ENCODE results near the gene GDI2. TPM values are rescaled to one million over a fixed set of nuclear protein-coding genes. Genes with fewer than 3 reads are reported as not detected.

GDI2 gene
- total and polyA plus RNA-seq, 2 of the 13 experiments (the other 11 are each of a cell fraction or from before 2014, with no cell fraction given): 153 to 477 TPM

DNA sequence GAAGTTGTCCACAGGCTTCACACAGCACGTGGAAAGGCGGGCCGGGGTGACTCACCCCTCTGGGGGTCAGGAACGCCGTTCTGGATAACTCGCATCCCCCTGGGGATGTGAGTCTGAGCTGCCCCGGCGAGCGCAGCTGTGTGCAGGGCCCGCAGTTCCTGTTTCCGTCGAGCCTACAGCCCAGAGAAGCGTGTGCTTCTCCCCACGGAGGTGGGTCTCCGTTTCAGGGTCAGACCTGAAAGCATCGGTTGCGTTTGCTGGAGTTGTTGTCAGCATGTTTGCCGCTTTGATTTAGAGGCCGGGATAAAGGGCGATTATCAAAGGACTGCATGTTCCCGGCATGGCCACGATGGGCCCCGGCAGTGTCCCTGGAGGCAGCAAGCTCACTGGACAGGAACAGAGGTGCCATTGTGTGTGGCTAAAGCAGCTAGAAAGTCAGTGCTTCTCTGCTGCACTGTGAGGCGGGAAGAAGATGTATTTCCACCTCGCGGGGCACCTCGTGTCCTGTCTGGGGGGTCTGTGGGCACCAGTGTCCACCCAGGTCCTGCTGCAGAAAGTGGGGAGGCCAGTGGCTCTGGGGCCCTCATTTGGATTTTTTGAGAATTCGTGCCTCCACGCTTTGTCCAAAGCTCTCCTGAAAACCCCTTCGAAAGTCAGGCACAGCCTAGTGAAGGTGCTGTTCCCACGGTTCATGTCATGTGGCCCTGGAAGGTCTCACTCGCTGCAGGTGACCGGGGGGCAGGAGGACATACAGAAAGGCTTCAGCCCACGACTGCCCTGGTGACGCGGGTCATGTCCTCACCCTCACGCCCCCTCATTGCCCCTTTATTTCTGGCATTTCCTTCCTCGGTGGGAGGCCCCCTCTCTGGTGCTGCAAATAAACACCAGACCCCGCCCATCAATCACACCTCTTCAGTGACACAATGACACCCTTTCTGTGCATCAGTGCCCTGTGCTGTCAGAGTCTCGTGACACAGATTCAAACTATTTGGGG is 27.4 kb upstream of the GDI2 start (continued):
- TF ChIP-seq ZNF687 (CRISPR knock-in tag; IDR thresholded peaks at IDR 0.05) (peak; percentile 97), ZNF878 (CRISPR knock-in tag; IDR thresholded peaks at IDR 0.05) (no peak), ZBTB3 (CRISPR knock-in tag; IDR thresholded peaks at IDR 0.05; ENCODE audit: borderline replicate concordance, low read depth) (no peak; the same call in 1 of the 2 replicates), NR2C2 (CRISPR knock-in tag; IDR thresholded peaks at IDR 0.05; ENCODE audit: borderline replicate concordance) (0 out of 2 replicates have a peak, but pooled peaks have one; percentile 35), ZNF598 (CRISPR knock-in tag; IDR thresholded peaks at IDR 0.05; ENCODE audit: borderline replicate concordance) (peak; percentile 25; the same call in 1 of the 2 replicates), MED13 (CRISPR knock-in tag; IDR thresholded peaks at IDR 0.05) (no peak), GFI1 (CRISPR knock-in tag; IDR thresholded peaks at IDR 0.05; ENCODE audit: borderline replicate concordance) (peak; percentile 23; the same call in 1 of the 2 replicates), RFX3 (CRISPR knock-in tag; IDR thresholded peaks at IDR 0.05) (no peak), ZNF616 (CRISPR knock-in tag; IDR thresholded peaks at IDR 0.05; ENCODE audit: low read depth) (no peak), SIN3A (IDR thresholded peaks at IDR 0.05; ENCODE audit: borderline replicate concordance, low read depth, low read length) (0 out of 2 replicates have a peak, but pooled peaks have one; percentile 7), HNRNPL (IDR thresholded peaks at IDR 0.05; ENCODE audit: low read depth, low read length) (no peak), SRSF4 (IDR thresholded peaks at IDR 0.05; ENCODE audit: low read depth, low read length, poor library complexity, severe bottlenecking) (no peak), RFXANK (CRISPR knock-in tag; IDR thresholded peaks at IDR 0.05) (no peak), XRCC5 (optimal IDR thresholded peaks at IDR 0.05; ENCODE audit: low read length) (peak; percentile 59), MYC (CRISPR knock-in tag; IDR thresholded peaks at IDR 0.05; ENCODE audit: borderline replicate concordance) (peak; percentile 24; the same call in 1 of the 2 replicates), MEIS2 (CRISPR knock-in tag; IDR thresholded peaks at IDR 0.05) (0 out of 2 replicates have a peak, but pooled peaks have one; percentile 6), ZNF777 (CRISPR knock-in tag; IDR thresholded peaks at IDR 0.05) (peak; percentile 92), YEATS4 (CRISPR knock-in tag; IDR thresholded peaks at IDR 0.05; ENCODE audit: borderline replicate concordance) (0 out of 2 replicates have a peak, but pooled peaks have one; percentile 52), ZSCAN25 (CRISPR knock-in tag; IDR thresholded peaks at IDR 0.05) (peak; percentile 55; the same call in 1 of the 2 replicates), NKX3-1 (CRISPR knock-in tag; IDR thresholded peaks at IDR 0.05) (no peak), KLF9 (CRISPR knock-in tag; IDR thresholded peaks at IDR 0.05; ENCODE audit: low read depth) (no peak)
- TF ChIP-seq, protein P1, sequence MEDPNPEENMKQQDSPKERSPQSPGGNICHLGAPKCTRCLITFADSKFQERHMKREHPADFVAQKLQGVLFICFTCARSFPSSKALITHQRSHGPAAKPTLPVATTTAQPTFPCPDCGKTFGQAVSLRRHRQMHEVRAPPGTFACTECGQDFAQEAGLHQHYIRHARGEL (CRISPR knock-in tag; IDR thresholded peaks at IDR 0.05): 0 out of 2 replicates have a peak, but pooled peaks have one; percentile 24
- TF ChIP-seq, protein P2, sequence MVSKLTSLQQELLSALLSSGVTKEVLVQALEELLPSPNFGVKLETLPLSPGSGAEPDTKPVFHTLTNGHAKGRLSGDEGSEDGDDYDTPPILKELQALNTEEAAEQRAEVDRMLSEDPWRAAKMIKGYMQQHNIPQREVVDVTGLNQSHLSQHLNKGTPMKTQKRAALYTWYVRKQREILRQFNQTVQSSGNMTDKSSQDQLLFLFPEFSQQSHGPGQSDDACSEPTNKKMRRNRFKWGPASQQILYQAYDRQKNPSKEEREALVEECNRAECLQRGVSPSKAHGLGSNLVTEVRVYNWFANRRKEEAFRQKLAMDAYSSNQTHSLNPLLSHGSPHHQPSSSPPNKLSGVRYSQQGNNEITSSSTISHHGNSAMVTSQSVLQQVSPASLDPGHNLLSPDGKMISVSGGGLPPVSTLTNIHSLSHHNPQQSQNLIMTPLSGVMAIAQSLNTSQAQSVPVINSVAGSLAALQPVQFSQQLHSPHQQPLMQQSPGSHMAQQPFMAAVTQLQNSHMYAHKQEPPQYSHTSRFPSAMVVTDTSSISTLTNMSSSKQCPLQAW (CRISPR knock-in tag; IDR thresholded peaks at IDR 0.05): no peak; the same call in 1 of the 2 replicates
